ENCODE results near the gene IFITM1. TPM values are rescaled to one million over a fixed set of nuclear protein-coding genes. Genes with fewer than 3 reads are reported as not detected.
"Not testable (repeated sequence)": the region's sequence is repeated elsewhere in the genome, so short reads cannot be mapped to it uniquely, and the experiment has no call there.

IFITM1 gene
- total RNA-seq, 1 donor from 2014 or later = 21.2 TPM

DNA sequence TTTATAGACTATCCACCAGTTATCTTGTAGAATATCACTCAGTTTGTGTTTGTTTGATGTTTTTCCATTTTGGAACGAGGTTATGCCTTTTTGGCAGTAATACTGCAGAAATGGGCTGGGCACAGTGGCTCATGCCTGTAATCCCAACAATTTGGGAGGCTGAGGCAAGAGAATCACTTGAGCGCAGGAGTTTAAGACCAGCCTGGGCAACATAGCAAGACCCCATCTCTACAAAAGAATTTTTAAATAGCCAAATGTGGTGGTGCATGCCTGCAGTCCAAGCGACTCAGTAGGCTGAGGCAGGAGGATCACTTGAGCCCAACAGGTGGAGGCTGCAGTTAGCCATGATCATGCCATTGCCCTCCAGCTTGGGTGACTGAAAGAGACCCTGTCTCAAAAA, 32.7 kb downstream of the IFITM1 start:
- peaks cover under 1% of the 10 kb centered on the region for H3K36me3 Mint-ChIP-seq (ENCODE audit: low read depth)
- intact Hi-C loops (cut with micrococcal nuclease) = no loop called here
- H3K27ac Mint-ChIP-seq = no peak overlapping the region
- no peaks in the 10 kb centered on the region for H3K9me3 Mint-ChIP-seq
- ChIA-PET CTCF (interaction anchor here (1.6 kb wide), 1 partner anchor 9 kb away, joined by 4 read pairs; no protein-coding TSS in a partner anchor), POLR2A (interaction anchor here (1.2 kb wide), 1 partner anchor 9 kb away, joined by 3 read pairs; no protein-coding TSS in a partner anchor)
- no peak overlapping the region for H3K4me3 Mint-ChIP-seq
- TF ChIP-seq, protein P1, sequence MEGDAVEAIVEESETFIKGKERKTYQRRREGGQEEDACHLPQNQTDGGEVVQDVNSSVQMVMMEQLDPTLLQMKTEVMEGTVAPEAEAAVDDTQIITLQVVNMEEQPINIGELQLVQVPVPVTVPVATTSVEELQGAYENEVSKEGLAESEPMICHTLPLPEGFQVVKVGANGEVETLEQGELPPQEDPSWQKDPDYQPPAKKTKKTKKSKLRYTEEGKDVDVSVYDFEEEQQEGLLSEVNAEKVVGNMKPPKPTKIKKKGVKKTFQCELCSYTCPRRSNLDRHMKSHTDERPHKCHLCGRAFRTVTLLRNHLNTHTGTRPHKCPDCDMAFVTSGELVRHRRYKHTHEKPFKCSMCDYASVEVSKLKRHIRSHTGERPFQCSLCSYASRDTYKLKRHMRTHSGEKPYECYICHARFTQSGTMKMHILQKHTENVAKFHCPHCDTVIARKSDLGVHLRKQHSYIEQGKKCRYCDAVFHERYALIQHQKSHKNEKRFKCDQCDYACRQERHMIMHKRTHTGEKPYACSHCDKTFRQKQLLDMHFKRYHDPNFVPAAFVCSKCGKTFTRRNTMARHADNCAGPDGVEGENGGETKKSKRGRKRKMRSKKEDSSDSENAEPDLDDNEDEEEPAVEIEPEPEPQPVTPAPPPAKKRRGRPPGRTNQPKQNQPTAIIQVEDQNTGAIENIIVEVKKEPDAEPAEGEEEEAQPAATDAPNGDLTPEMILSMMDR (IDR thresholded peaks at IDR 0.05) = no peak
- DNase-seq (no peak), ATAC-seq (ENCODE audit: low read depth) (no peak)
- peaks cover 23% of the 10 kb centered on the region for H3K4me1 Mint-ChIP-seq
- H3K27me3 Mint-ChIP-seq = no peaks in the 10 kb centered on the region

DNA sequence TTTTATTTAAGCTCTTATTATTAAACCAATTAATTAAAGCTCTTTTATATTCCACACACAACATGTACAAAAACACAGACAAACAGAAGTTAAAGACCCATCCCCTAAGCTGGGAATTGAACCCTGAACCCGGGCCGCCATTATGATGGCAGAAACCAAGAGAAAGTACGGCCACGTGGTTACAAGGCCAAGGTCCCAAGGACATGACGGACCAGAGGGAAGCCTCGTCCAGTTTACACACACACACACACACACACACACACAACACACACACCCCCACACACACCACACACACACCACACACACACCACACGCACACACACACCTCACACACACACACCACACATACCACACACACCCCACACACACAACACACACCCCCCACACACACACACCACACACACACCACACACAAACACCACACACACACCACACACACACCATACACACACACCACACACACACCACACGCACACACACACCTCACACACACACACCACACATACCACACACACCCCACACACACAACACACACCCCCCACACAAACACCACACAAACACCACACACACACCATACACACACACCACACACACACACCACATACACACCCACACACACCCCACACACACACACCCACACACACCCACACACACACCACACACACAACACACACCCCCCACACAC, 35.6 kb downstream of the IFITM1 start:
- H3K27me3 Mint-ChIP-seq; H3K9me3 Mint-ChIP-seq; H3K27ac Mint-ChIP-seq; ATAC-seq (ENCODE audit: low read depth); DNase-seq; H3K4me3 Mint-ChIP-seq; H3K36me3 Mint-ChIP-seq (ENCODE audit: low read depth): not testable (repeated sequence)
- POLR2A ChIA-PET = interaction anchor here (0.7 to 1.3 kb wide), 5 partner anchors 11 to 141 kb away, joined by 3 to 5 read pairs (median 4); no protein-coding TSS in a partner anchor
- CTCF ChIA-PET = interaction anchor here (0.9 kb wide), 1 partner anchor 81 kb away, joined by 3 read pairs; no protein-coding TSS in a partner anchor
- intact Hi-C loops (cut with micrococcal nuclease) = loop anchor here (2.0 kb wide), 1 partner anchor 23 kb away; no protein-coding TSS in a partner anchor
- peaks cover 28% of the 10 kb centered on the region for H3K4me1 Mint-ChIP-seq

DNA sequence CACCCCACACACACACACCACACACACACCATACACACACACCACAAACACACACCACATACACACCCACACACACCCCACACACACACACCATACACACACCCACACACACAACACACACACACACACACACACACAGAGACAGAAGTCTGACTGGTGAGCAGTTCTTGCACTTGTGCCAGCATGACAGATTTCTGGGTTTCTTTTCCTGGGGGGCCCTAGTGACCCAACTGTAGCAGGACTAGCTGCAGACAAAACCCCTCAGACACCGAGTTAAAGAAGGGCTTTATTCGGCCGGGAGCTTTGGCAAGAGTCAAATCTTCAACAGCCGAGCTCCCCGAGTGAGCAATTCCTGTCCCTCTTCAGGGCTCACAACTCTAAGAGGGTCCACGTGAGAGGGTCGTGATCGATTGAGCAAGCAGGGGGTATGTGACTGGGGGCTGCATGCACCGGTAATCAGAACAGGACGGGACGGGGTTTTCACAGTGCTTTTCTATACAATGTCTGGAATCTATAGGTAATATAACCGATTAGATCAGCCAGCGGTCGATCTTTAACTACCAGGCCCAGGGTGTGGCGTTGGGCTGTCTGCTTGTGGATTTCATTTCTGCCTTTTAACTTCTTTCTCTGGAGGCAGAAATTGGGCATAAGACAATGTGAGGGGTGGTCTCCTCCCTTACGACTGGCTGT, 36.3 kb downstream of the IFITM1 start:
- H3K4me3 Mint-ChIP-seq; POLR2A ChIA-PET; H3K27me3 Mint-ChIP-seq; H3K9me3 Mint-ChIP-seq; H3K36me3 Mint-ChIP-seq (ENCODE audit: low read depth); CTCF ChIA-PET; DNase-seq; ATAC-seq (ENCODE audit: low read depth); intact Hi-C loops (cut with micrococcal nuclease): not testable (repeated sequence)
- peaks cover 34% of the 10 kb centered on the region for H3K4me1 Mint-ChIP-seq
- peak overlapping the region; percentile 42 for H3K27ac Mint-ChIP-seq

- CTCF ChIA-PET = no interaction called here
Measured at GRCh38 chr11:350723-351255, 36.9 kb downstream of the IFITM1 start.

DNA sequence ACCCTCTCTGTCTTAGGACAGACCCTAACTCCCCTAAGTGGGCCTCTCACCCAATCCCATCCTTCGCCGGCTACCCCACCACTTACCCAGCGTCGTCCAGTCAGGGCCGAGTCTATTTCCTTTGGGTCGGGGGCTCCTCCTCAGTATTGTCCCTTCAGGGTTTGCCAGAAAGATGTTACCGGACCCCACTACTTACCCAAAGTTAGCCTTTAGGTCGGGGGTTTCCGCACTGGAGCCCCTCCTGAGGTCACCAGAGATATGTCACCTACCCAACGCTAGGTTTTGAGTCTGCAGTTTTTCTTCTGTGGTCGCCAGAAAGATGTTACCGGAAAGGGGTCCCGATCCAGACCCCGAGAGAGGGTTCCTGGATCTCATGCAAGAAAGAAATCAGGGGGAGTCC, 37.6 kb downstream of the IFITM1 start:
- ChIA-PET POLR2A (no interaction called here), CTCF (no interaction called here)
- intact Hi-C loops (cut with micrococcal nuclease) = no loop called here
- Mint-ChIP-seq H3K4me3 (no peak overlapping the region), H3K4me1 (peaks cover 39% of the 10 kb centered on the region), H3K27ac (no peak overlapping the region), H3K9me3 (no peaks in the 10 kb centered on the region), H3K27me3 (no peaks in the 10 kb centered on the region), H3K36me3 (ENCODE audit: low read depth) (no peaks in the 10 kb centered on the region)
- no peak for DNase-seq
- TF ChIP-seq, protein P1 (IDR thresholded peaks at IDR 0.05) = no peak
- ATAC-seq (ENCODE audit: low read depth) = no peak

More at GRCh38 chr11:350723-351255, 36.9 kb downstream of the IFITM1 start:
- no peak for ATAC-seq (ENCODE audit: low read depth)
- Mint-ChIP-seq H3K4me3 (no peak overlapping the region), H3K27me3 (no peaks in the 10 kb centered on the region), H3K4me1 (peaks cover 39% of the 10 kb centered on the region), H3K27ac (peak overlapping the region; percentile 42), H3K9me3 (no peaks in the 10 kb centered on the region), H3K36me3 (ENCODE audit: low read depth) (no peaks in the 10 kb centered on the region)
- TF ChIP-seq, protein P1 (IDR thresholded peaks at IDR 0.05) = no peak
- POLR2A ChIA-PET = no interaction called here
- no peak for DNase-seq
- intact Hi-C loops (cut with micrococcal nuclease) = no loop called here

Measured in activated B cell treated with CpG ODN at 0.5 μM for 24 hours (primary cell).